Activated CD4-positive, alpha-beta T cell treated with anti-CD3 and anti-CD28 coated beads, Interleukin-2, amount 10 ng/mL, durations not matched to agents 24 days and 14 days (primary cell): ENCODE measurements around the gene ERP27. TPM values are rescaled to one million over a fixed set of nuclear protein-coding genes. Genes with fewer than 3 reads are reported as not detected.

Experiments used
- DNase-seq: peaks from one replicate; pipeline ENCODE4 v3.0.0; 2022
- H3K27ac Mint-ChIP-seq: one replicate; pipeline ENCODE4 v1.8.0; 2022; ENCODE audit warnings: mild to moderate bottlenecking, mixed read lengths
- H3K27me3 Mint-ChIP-seq: one replicate; pipeline ENCODE4 v1.8.0; 2022; ENCODE audit warnings: mixed read lengths
- H3K36me3 Mint-ChIP-seq: one replicate; pipeline ENCODE4 v1.8.0; 2022; ENCODE audit warnings: low read depth, mild to moderate bottlenecking, mixed read lengths
- H3K4me1 Mint-ChIP-seq: one replicate; pipeline ENCODE4 v1.8.0; 2021; ENCODE audit warnings: mixed read lengths
- H3K4me3 Mint-ChIP-seq: one replicate; pipeline ENCODE4 v1.8.0; 2022; ENCODE audit warnings: mild to moderate bottlenecking, moderate library complexity, mixed read lengths
- H3K9me3 Mint-ChIP-seq: one replicate; pipeline ENCODE4 v1.8.0; 2021; ENCODE audit warnings: mixed read lengths
- intact Hi-C: fragments of 100-400 bp; cut with micrococcal nuclease; formaldehyde crosslinking; loops from one replicate; pipeline ENCODE4 v1.15.1; 2023
- total RNA-seq: library from RNA; stranded (reverse); gene quantifications from 2 replicates; pipeline ENCODE4 v1.2.3, GENCODE V29; 2022

The ERP27 gene
- total RNA-seq, 1 donor from 2014 or later, result 1.8 TPM

- H3K27ac Mint-ChIP-seq, result no peak overlapping the region
- intact Hi-C loops, result no loop called here
- H3K36me3 Mint-ChIP-seq, result peaks cover 2% of the 10 kb centered on the region
- no peaks in the 10 kb centered on the region for H3K27me3 Mint-ChIP-seq
- no peaks in the 10 kb centered on the region for H3K9me3 Mint-ChIP-seq
- H3K4me1 Mint-ChIP-seq, result peaks cover 2% of the 10 kb centered on the region
- DNase-seq, result no peak
- no peak overlapping the region for H3K4me3 Mint-ChIP-seq
These were observed 37.1 kb downstream of the ERP27 start for GRCh38 chr12:14901228-14901562.

GRCh38 chr12:14900521-14901227, 37.7 kb downstream of the ERP27 start:
- peaks cover 2% of the 10 kb centered on the region for H3K36me3 Mint-ChIP-seq
- intact Hi-C loops, result no loop called here
- peaks cover 2% of the 10 kb centered on the region for H3K4me1 Mint-ChIP-seq
- no peak overlapping the region for H3K4me3 Mint-ChIP-seq
- H3K9me3 Mint-ChIP-seq, result no peaks in the 10 kb centered on the region
- H3K27ac Mint-ChIP-seq, result no peak overlapping the region
- H3K27me3 Mint-ChIP-seq, result no peaks in the 10 kb centered on the region
- no peak for DNase-seq

GRCh38 chr12:14896521-14897169, 41.7 kb downstream of the ERP27 start:
- intact Hi-C loops, result no loop called here

GRCh38 chr12:14893506-14894250, 44.7 kb downstream of the ERP27 start:
- no peak overlapping the region for H3K4me3 Mint-ChIP-seq
- no peaks in the 10 kb centered on the region for H3K4me1 Mint-ChIP-seq

More at GRCh38 chr12:14896521-14897169, 41.7 kb downstream of the ERP27 start:
- H3K27ac Mint-ChIP-seq, result no peak overlapping the region
- H3K27me3 Mint-ChIP-seq, result no peaks in the 10 kb centered on the region
- DNase-seq, result no peak
- no peak overlapping the region for H3K4me3 Mint-ChIP-seq
- no peaks in the 10 kb centered on the region for H3K9me3 Mint-ChIP-seq
- H3K4me1 Mint-ChIP-seq, result no peaks in the 10 kb centered on the region
- no peaks in the 10 kb centered on the region for H3K36me3 Mint-ChIP-seq

GRCh38 chr12:14892726-14893505, 45.4 kb downstream of the ERP27 start:
- Mint-ChIP-seq H3K4me1 (no peaks in the 10 kb centered on the region), H3K4me3 (no peak overlapping the region), H3K27ac (no peak overlapping the region), H3K9me3 (no peaks in the 10 kb centered on the region), H3K36me3 (no peaks in the 10 kb centered on the region), H3K27me3 (peaks cover 12% of the 10 kb centered on the region)
- intact Hi-C loops, result no loop called here
- no peak for DNase-seq

More at GRCh38 chr12:14893506-14894250, 44.7 kb downstream of the ERP27 start:
- intact Hi-C loops, result no loop called here
- no peaks in the 10 kb centered on the region for H3K36me3 Mint-ChIP-seq
- DNase-seq, result no peak
- no peak overlapping the region for H3K27ac Mint-ChIP-seq
- peaks cover 6% of the 10 kb centered on the region for H3K27me3 Mint-ChIP-seq
- no peaks in the 10 kb centered on the region for H3K9me3 Mint-ChIP-seq

- no peaks in the 10 kb centered on the region for H3K4me1 Mint-ChIP-seq
- no peak overlapping the region for H3K27ac Mint-ChIP-seq
- no peaks in the 10 kb centered on the region for H3K9me3 Mint-ChIP-seq
- intact Hi-C loops, result no loop called here
- H3K4me3 Mint-ChIP-seq, result no peak overlapping the region
- H3K27me3 Mint-ChIP-seq, result peaks cover 20% of the 10 kb centered on the region
- no peaks in the 10 kb centered on the region for H3K36me3 Mint-ChIP-seq
- no peak for DNase-seq
These were observed 47.6 kb downstream of the ERP27 start for GRCh38 chr12:14890701-14891100.

GRCh38 chr12:14886271-14886670, 52.1 kb downstream of the ERP27 start:
- intact Hi-C loops, result no loop called here
- Mint-ChIP-seq H3K36me3 (no peaks in the 10 kb centered on the region), H3K4me3 (no peak overlapping the region), H3K27me3 (peaks cover 24% of the 10 kb centered on the region), H3K4me1 (peaks cover 6% of the 10 kb centered on the region), H3K9me3 (no peaks in the 10 kb centered on the region), H3K27ac (no peak overlapping the region)
- no peak for DNase-seq

GRCh38 chr12:14885718-14886221, 52.6 kb downstream of the ERP27 start, which contains the start of gene MGP:
TSS of gene MGP (minus strand) at chr12:14885854. CDS start at chr12:14885791, 63 bp downstream.
- DNase-seq, result no peak
- Mint-ChIP-seq H3K27me3 (peaks cover 24% of the 10 kb centered on the region), H3K27ac (no peak within 1 kb of the TSS), H3K36me3 (no peaks in the 10 kb centered on the region), H3K4me1 (peaks cover 9% of the 10 kb centered on the region), H3K4me3 (no peak within 1 kb of the TSS), H3K9me3 (no peaks in the 10 kb centered on the region)
- intact Hi-C loops, result no loop called here

GRCh38 chr12:14884458-14884878, 53.9 kb downstream of the ERP27 start:
- intact Hi-C loops, result no loop called here
- Mint-ChIP-seq H3K27me3 (peaks cover 19% of the 10 kb centered on the region), H3K4me3 (no peak overlapping the region), H3K27ac (no peak overlapping the region), H3K9me3 (peaks cover 9% of the 10 kb centered on the region), H3K36me3 (no peaks in the 10 kb centered on the region), H3K4me1 (peaks cover 13% of the 10 kb centered on the region)
- DNase-seq, result peak; percentile 82

- Mint-ChIP-seq H3K4me1 (peaks cover 13% of the 10 kb centered on the region), H3K4me3 (no peak overlapping the region), H3K36me3 (no peaks in the 10 kb centered on the region), H3K27ac (no peak overlapping the region), H3K27me3 (peaks cover 18% of the 10 kb centered on the region), H3K9me3 (peaks cover 11% of the 10 kb centered on the region)
- intact Hi-C loops, result no loop called here
- DNase-seq, result no peak
These were observed 54.7 kb downstream of the ERP27 start for GRCh38 chr12:14883686-14884085.

- H3K4me3 Mint-ChIP-seq, result no peak overlapping the region
- H3K36me3 Mint-ChIP-seq, result no peaks in the 10 kb centered on the region
- DNase-seq, result no peak
- H3K9me3 Mint-ChIP-seq, result peaks cover 13% of the 10 kb centered on the region
- no peak overlapping the region for H3K27ac Mint-ChIP-seq
- intact Hi-C loops, result no loop called here
- peaks cover 4% of the 10 kb centered on the region for H3K27me3 Mint-ChIP-seq
- H3K4me1 Mint-ChIP-seq, result peaks cover 13% of the 10 kb centered on the region
These were observed 57.4 kb downstream of the ERP27 start for GRCh38 chr12:14880890-14881453.

GRCh38 chr12:14879222-14879933, 59.0 kb downstream of the ERP27 start:
- no peaks in the 10 kb centered on the region for H3K27me3 Mint-ChIP-seq
- peaks cover 10% of the 10 kb centered on the region for H3K4me1 Mint-ChIP-seq
- DNase-seq, result no peak
- peaks cover 13% of the 10 kb centered on the region for H3K9me3 Mint-ChIP-seq
- H3K27ac Mint-ChIP-seq, result no peak overlapping the region
- no peaks in the 10 kb centered on the region for H3K36me3 Mint-ChIP-seq
- intact Hi-C loops, result no loop called here
- H3K4me3 Mint-ChIP-seq, result no peak overlapping the region

- Mint-ChIP-seq H3K36me3 (no peaks in the 10 kb centered on the region), H3K4me3 (no peak overlapping the region), H3K27ac (no peak overlapping the region), H3K4me1 (peaks cover 8% of the 10 kb centered on the region), H3K27me3 (no peaks in the 10 kb centered on the region), H3K9me3 (peaks cover 18% of the 10 kb centered on the region)
- no peak for DNase-seq
- intact Hi-C loops, result no loop called here
These were observed 59.8 kb downstream of the ERP27 start for GRCh38 chr12:14878488-14878887.
